Measurements from ENCODE around the gene NHP2. TPM values are rescaled to one million over a fixed set of nuclear protein-coding genes. Genes with fewer than 3 reads are reported as not detected.

Gene NHP2
- total and polyA plus RNA-seq, 2 experiments from 2014 or later = 435 to 455 TPM

GRCh38 chr5:178103612-178104011 lies 50.1 kb downstream of the NHP2 start (continued):
- TF ChIP-seq, protein P1, sequence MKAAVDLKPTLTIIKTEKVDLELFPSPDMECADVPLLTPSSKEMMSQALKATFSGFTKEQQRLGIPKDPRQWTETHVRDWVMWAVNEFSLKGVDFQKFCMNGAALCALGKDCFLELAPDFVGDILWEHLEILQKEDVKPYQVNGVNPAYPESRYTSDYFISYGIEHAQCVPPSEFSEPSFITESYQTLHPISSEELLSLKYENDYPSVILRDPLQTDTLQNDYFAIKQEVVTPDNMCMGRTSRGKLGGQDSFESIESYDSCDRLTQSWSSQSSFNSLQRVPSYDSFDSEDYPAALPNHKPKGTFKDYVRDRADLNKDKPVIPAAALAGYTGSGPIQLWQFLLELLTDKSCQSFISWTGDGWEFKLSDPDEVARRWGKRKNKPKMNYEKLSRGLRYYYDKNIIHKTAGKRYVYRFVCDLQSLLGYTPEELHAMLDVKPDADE (IDR thresholded peaks at IDR 0.05) = no peak
- TF ChIP-seq STAT1 (IDR thresholded peaks at IDR 0.05; ENCODE audit: unreplicated experiment) (no peak), ZNF114 (CRISPR knock-in tag; IDR thresholded peaks at IDR 0.05) (no peak), EZH2phosphoT487 (IDR thresholded peaks at IDR 0.05; ENCODE audit: unreplicated experiment) (no peak), CTCF (conservative IDR thresholded peaks at IDR 0.05; ENCODE audit: low read depth in 2 of 2) (no peak), CREB1 (CRISPR knock-in tag; IDR thresholded peaks at IDR 0.05; ENCODE audit: low read depth) (no peak)

Other genes with a start within 250 kb of the NHP2 start
- gene PROP1, start 157.6 kb downstream of the NHP2 start, total RNA-seq (2014; rRNA removed; shearing (Covaris generic)) = not detected in 2 replicates
- gene PROP1, start 157.6 kb downstream of the NHP2 start, polyA plus RNA-seq (2016; fragmentation: Nextera tagmentation; extraction: Ambion mirVana) = not detected in 2 replicates
- 52.7 and 58.2 TPM in 2 replicates for gene N4BP3, start 40.4 kb downstream of the NHP2 start, total RNA-seq (2014; rRNA removed; shearing (Covaris generic))
- 9.8 and 10.9 TPM in 2 replicates for gene N4BP3, start 40.4 kb downstream of the NHP2 start, polyA plus RNA-seq (2016; fragmentation: Nextera tagmentation; extraction: Ambion mirVana)
- gene RMND5B, start 22.9 kb downstream of the NHP2 start, total RNA-seq (2014; rRNA removed; shearing (Covaris generic)) = 83.7 and 101 TPM in 2 replicates
- gene RMND5B, start 22.9 kb downstream of the NHP2 start, polyA plus RNA-seq (2016; fragmentation: Nextera tagmentation; extraction: Ambion mirVana) = 47.5 and 50.6 TPM in 2 replicates
- 0.07 and 0.08 TPM in 2 replicates for gene GMCL2, start 33.5 kb upstream of the NHP2 start, total RNA-seq (2014; rRNA removed; shearing (Covaris generic))
- gene GMCL2, start 33.5 kb upstream of the NHP2 start, polyA plus RNA-seq (2016; fragmentation: Nextera tagmentation; extraction: Ambion mirVana) = not detected in 2 replicates
- 304 and 345 TPM in 2 replicates for gene HNRNPAB, start 50.6 kb upstream of the NHP2 start, total RNA-seq (2014; rRNA removed; shearing (Covaris generic))
- gene HNRNPAB, start 50.6 kb upstream of the NHP2 start, polyA plus RNA-seq (2016; fragmentation: Nextera tagmentation; extraction: Ambion mirVana) = 579 and 599 TPM in 2 replicates
- gene PHYKPL, start 78.9 kb upstream of the NHP2 start, total RNA-seq (2014; rRNA removed; shearing (Covaris generic)) = 12.4 and 15.9 TPM in 2 replicates
- 17.8 and 20.8 TPM in 2 replicates for gene PHYKPL, start 78.9 kb upstream of the NHP2 start, polyA plus RNA-seq (2016; fragmentation: Nextera tagmentation; extraction: Ambion mirVana)